ENCODE measurements around the gene SYT1.

DNA sequence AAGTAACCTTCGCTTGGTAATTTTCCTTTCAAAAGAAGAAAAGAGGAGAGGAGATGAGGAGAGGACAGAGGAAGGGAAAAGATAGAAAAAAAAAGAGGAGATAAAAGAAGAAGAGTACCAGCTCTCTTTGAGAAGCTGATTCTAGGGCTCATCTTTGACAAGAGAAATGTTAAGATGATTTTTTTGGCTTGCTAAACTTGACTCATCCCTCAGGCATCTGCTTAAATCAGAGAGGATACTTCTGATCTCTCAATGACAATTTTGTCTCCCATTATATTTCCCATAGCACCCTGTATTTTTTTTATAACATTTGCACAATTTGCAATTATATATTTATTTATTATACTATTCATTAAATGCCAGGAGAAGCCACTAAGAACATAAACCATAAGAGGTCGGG, 17.1 kb downstream of the SYT1 start:
- no peak for TF ChIP-seq ZFX (IDR thresholded peaks at IDR 0.05)
- no peak for TF ChIP-seq YY1 (IDR thresholded peaks at IDR 0.05; ENCODE audit: extremely low read depth, insufficient replicate concordance, low read depth, low read length)
- no peak for TF ChIP-seq ELF1 (IDR thresholded peaks at IDR 0.05; ENCODE audit: borderline replicate concordance, low read depth)
- TF ChIP-seq, protein P1, sequence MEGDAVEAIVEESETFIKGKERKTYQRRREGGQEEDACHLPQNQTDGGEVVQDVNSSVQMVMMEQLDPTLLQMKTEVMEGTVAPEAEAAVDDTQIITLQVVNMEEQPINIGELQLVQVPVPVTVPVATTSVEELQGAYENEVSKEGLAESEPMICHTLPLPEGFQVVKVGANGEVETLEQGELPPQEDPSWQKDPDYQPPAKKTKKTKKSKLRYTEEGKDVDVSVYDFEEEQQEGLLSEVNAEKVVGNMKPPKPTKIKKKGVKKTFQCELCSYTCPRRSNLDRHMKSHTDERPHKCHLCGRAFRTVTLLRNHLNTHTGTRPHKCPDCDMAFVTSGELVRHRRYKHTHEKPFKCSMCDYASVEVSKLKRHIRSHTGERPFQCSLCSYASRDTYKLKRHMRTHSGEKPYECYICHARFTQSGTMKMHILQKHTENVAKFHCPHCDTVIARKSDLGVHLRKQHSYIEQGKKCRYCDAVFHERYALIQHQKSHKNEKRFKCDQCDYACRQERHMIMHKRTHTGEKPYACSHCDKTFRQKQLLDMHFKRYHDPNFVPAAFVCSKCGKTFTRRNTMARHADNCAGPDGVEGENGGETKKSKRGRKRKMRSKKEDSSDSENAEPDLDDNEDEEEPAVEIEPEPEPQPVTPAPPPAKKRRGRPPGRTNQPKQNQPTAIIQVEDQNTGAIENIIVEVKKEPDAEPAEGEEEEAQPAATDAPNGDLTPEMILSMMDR (IDR thresholded peaks at IDR 0.05 in 2 of 3, conservative IDR thresholded peaks at IDR 0.05 in 1 of 3; ENCODE audit: borderline replicate concordance in 1 of 3, insufficient read depth in 1 of 3, low read depth in 2 of 3, low read length in 2 of 3): no peak
- TF ChIP-seq POLR2A (IDR thresholded peaks at IDR 0.05; ENCODE audit: borderline replicate concordance, extremely low read depth, insufficient read depth, insufficient read length): no peak
- no peak for TF ChIP-seq ZNF274 (IDR thresholded peaks at IDR 0.05; ENCODE audit: low read depth, low read length)

Data from HCT116 (cell line).